Parathyroid adenoma (tissue), 2 donors: ENCODE measurements around the gene NEK9.

Experiments used
- H2AFZ ChIP-seq: fragments of 300-600 bp; sonication (generic); one replicate; pipeline ENCODE4 v1.7.0; 2017; ENCODE audit warnings: antibody characterized with exemption, mild to moderate bottlenecking
- H3K27ac ChIP-seq: fragments of 300-600 bp; sonication (generic); one replicate; pipeline ENCODE4 v1.7.0; 2017
- H3K27me3 ChIP-seq: fragments of 300-600 bp; sonication (generic); one replicate; pipeline ENCODE4 v1.7.0; 2017; ENCODE audit warnings: low read length; ENCODE audit not compliant: control insufficient read depth, insufficient read depth
- H3K36me3 ChIP-seq: fragments of 300-600 bp; sonication (generic); one replicate; pipeline ENCODE4 v1.7.0; 2017; ENCODE audit warnings: low read length; ENCODE audit not compliant: control insufficient read depth, insufficient read depth
- H3K4me1 ChIP-seq: fragments of 300-600 bp; sonication (generic); one replicate; pipeline ENCODE4 v1.7.0; 2017; ENCODE audit warnings: control low read depth
- H3K4me2 ChIP-seq: fragments of 300-600 bp; sonication (generic); one replicate; pipeline ENCODE4 v1.7.0; 2017; ENCODE audit warnings: low read length
- H3K4me3 ChIP-seq: fragments of 300-600 bp; sonication (generic); one replicate; pipeline ENCODE4 v1.7.0; 2017; ENCODE audit warnings: low read depth, low read length
- H3K79me2 ChIP-seq: fragments of 300-600 bp; sonication (generic); one replicate; pipeline ENCODE4 v1.7.0; 2017; ENCODE audit warnings: control low read depth
- H3K9ac ChIP-seq: fragments of 300-600 bp; sonication (generic); one replicate; pipeline ENCODE4 v1.7.0; 2017; ENCODE audit warnings: mild to moderate bottlenecking
- H3K9me3 ChIP-seq: fragments of 300-600 bp; sonication (generic); one replicate; pipeline ENCODE4 v1.7.0; 2017; ENCODE audit warnings: low read length; ENCODE audit not compliant: control insufficient read depth
- TF ChIP-seq, protein P1 (sequence below): fragments of 300-600 bp; sonication (generic); IDR thresholded peaks from one replicate; pipeline ENCODE4 v1.7.0; 2017; ENCODE audit warnings: antibody characterized with exemption, mild to moderate bottlenecking
- donor health status: primary hyperparathyroidism.

Gene NEK9

DNA sequence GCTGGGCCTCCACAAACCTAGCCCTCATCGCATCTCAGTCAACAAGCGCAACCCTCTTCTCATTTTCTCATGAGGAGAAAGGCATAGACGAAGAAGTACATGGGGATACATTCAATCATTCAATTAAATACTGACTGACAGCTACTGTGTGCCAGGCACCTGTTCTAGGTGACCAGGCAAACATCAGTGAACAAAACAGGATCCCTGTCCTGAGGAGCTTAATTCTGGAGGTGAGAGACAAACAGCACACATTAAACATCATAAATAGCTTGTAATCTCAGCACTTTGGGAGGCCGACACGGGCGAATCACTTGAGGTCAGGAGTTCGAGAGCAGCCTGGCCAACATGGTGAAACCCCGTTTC lies 62.7 kb downstream of the NEK9 start:
- H2AFZ ChIP-seq = peak overlapping the region; percentile 82
- no peaks in the 10 kb centered on the region for H3K9me3 ChIP-seq
- peak overlapping the region; percentile 69 for H3K4me3 ChIP-seq
- no peaks in the 10 kb centered on the region for H3K36me3 ChIP-seq
- TF ChIP-seq, protein P1, sequence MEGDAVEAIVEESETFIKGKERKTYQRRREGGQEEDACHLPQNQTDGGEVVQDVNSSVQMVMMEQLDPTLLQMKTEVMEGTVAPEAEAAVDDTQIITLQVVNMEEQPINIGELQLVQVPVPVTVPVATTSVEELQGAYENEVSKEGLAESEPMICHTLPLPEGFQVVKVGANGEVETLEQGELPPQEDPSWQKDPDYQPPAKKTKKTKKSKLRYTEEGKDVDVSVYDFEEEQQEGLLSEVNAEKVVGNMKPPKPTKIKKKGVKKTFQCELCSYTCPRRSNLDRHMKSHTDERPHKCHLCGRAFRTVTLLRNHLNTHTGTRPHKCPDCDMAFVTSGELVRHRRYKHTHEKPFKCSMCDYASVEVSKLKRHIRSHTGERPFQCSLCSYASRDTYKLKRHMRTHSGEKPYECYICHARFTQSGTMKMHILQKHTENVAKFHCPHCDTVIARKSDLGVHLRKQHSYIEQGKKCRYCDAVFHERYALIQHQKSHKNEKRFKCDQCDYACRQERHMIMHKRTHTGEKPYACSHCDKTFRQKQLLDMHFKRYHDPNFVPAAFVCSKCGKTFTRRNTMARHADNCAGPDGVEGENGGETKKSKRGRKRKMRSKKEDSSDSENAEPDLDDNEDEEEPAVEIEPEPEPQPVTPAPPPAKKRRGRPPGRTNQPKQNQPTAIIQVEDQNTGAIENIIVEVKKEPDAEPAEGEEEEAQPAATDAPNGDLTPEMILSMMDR = no peak
- peak overlapping the region; percentile 58 for H3K27ac ChIP-seq
- H3K9ac ChIP-seq = no peak overlapping the region
- H3K4me2 ChIP-seq = peak overlapping the region; percentile 91
- H3K79me2 ChIP-seq = peaks cover 7% of the 10 kb centered on the region
- peaks cover 3% of the 10 kb centered on the region for H3K4me1 ChIP-seq
- no peaks in the 10 kb centered on the region for H3K27me3 ChIP-seq

DNA sequence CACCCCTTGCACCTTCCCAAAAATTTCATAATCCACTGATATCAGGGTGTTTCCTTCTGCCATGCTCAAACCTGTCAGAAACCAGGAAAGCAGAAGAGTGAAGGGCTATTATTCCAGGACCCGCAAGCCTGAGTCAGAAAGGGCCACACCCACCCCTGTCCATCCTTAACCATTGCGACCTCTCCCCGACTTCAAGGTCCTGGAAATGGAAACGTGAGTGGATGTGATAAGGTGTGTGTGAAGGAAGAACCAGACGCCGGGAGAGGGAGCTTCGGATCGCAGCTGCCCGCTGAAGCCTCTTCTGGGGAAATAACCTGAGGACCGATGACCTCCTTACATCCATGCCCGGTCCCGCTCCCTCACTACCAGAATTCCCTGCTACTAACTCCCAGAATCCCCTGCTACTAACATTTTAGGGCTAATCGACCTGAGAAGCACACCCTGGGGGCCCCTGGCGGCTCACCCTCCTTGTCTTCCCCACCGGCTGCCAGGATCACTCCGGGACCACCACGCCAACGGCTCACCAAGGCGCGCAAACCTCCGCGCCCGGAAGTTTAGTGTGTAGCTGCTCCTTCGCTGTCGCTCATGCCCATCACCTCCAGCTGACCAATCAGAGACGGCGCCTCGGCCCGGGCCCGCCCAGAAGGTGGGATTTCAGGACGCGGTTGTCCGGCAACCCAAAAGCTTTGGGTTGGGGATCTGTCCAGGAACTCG lies 63.2 kb downstream of the NEK9 start, which contains the start of gene ACYP1:
Gene ACYP1 (minus strand): TSS at position 534 of the 714 bp plus-strand sequence. CDS start 471 bp downstream, at position 63.
- TF ChIP-seq, protein P1 = no peak
- H3K27ac ChIP-seq = peak within 1 kb of the TSS; percentile 58
- peak within 1 kb of the TSS; percentile 91 for H3K4me2 ChIP-seq
- no peaks in the 10 kb centered on the region for H3K36me3 ChIP-seq
- peaks cover 3% of the 10 kb centered on the region for H3K4me1 ChIP-seq
- peak within 1 kb of the TSS; percentile 69 for H3K4me3 ChIP-seq
- no peak within 1 kb of the TSS for H3K9ac ChIP-seq
- no peaks in the 10 kb centered on the region for H3K27me3 ChIP-seq
- peaks cover 7% of the 10 kb centered on the region for H3K79me2 ChIP-seq
- no peaks in the 10 kb centered on the region for H3K9me3 ChIP-seq
- peak within 1 kb of the TSS; percentile 82 for H2AFZ ChIP-seq

GRCh38 chr14:75063013-75063412 lies 63.8 kb downstream of the NEK9 start:
- H3K79me2 ChIP-seq = peaks cover 7% of the 10 kb centered on the region
- no peak overlapping the region for H3K27ac ChIP-seq
- peak overlapping the region; percentile 91 for H3K4me2 ChIP-seq
- H3K27me3 ChIP-seq = no peaks in the 10 kb centered on the region
- TF ChIP-seq, protein P1 = no peak
- no peaks in the 10 kb centered on the region for H3K9me3 ChIP-seq
- H2AFZ ChIP-seq = peak overlapping the region; percentile 82
- H3K9ac ChIP-seq = no peak overlapping the region
- H3K4me1 ChIP-seq = peaks cover 3% of the 10 kb centered on the region
- peak overlapping the region; percentile 69 for H3K4me3 ChIP-seq
- no peaks in the 10 kb centered on the region for H3K36me3 ChIP-seq

DNA sequence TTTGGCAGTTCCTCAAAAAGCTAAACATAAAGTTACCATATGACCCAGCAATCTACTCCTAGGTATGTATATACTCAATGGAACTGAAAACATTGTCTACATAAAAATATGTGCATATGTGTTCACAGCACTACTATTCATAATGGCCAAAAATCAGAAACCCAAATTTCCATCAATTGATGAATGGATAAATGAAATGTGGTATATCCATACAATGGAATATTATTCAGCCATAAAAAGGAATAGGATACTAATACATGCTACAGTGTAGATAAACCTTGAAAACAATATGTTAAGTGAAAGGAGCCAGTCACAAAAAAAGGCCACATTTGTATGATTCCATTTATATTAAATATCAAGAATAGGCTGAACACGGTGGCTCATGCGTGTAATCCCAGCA lies 66.4 kb downstream of the NEK9 start:
- H3K4me1 ChIP-seq = no peaks in the 10 kb centered on the region
- peaks cover 4% of the 10 kb centered on the region for H3K79me2 ChIP-seq
- TF ChIP-seq, protein P1 = no peak
- H3K9me3 ChIP-seq = no peaks in the 10 kb centered on the region
- H3K36me3 ChIP-seq = no peaks in the 10 kb centered on the region
- H2AFZ ChIP-seq = no peak overlapping the region
- no peak overlapping the region for H3K27ac ChIP-seq
- no peak overlapping the region for H3K4me3 ChIP-seq
- H3K4me2 ChIP-seq = no peak overlapping the region
- no peaks in the 10 kb centered on the region for H3K27me3 ChIP-seq
- no peak overlapping the region for H3K9ac ChIP-seq

DNA sequence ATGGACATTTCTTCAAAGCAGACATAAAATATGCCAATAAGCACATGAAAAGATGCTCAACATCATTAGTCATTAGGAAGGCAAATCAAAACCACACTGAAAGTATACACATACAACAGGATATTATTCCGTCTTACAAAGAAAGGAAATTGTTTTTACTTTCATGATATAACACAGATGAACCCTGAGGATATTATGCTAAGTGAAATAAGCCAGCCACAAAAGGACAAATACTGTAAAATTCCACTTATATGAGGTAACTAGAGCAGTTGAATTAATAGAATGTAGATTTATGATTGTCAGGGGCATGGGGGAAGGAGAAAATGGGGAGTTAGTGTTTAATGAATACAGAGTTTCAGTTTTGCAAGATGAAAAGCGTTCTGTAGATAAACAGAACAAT lies 67.2 kb downstream of the NEK9 start:
- H3K9ac ChIP-seq = no peak overlapping the region
- no peaks in the 10 kb centered on the region for H3K79me2 ChIP-seq
- no peak overlapping the region for H3K27ac ChIP-seq
- H3K4me2 ChIP-seq = no peak overlapping the region
- H3K27me3 ChIP-seq = no peaks in the 10 kb centered on the region
- no peak overlapping the region for H2AFZ ChIP-seq
- H3K36me3 ChIP-seq = no peaks in the 10 kb centered on the region
- H3K4me1 ChIP-seq = no peaks in the 10 kb centered on the region
- H3K9me3 ChIP-seq = no peaks in the 10 kb centered on the region
- TF ChIP-seq, protein P1 = no peak
- no peak overlapping the region for H3K4me3 ChIP-seq
